H1 (cell line): Measurements from ENCODE around the gene SHISAL1. TPM values are rescaled to one million over a fixed set of nuclear protein-coding genes. Genes with fewer than 3 reads are reported as not detected.

Source experiments
- EP300 ChIP-seq, 2 experiments: IDR thresholded peaks; 1 replicate in 1 of 2; 2 replicates in 1 of 2; pipeline ENCODE4 v1.6.1; 2011 to 2012; ENCODE audit warnings: low read depth in 2 of 2, low read length in 2 of 2, mild to moderate bottlenecking in 2 of 2, borderline replicate concordance in 1 of 2, inconsistent platforms in 1 of 2, moderate library complexity in 1 of 2
- MAFK ChIP-seq: IDR thresholded peaks from 2 replicates; pipeline ENCODE4 v1.6.1; 2012; ENCODE audit warnings: low read depth, mild to moderate bottlenecking, improper control_type of control experiment, low read length
- RAD21 ChIP-seq, 2 experiments: IDR thresholded peaks in 1 of 2; conservative IDR thresholded peaks in 1 of 2; 2 replicates each; pipeline ENCODE4 v1.6.1; 2011; ENCODE audit warnings: low read depth in 2 of 2, low read length in 2 of 2, improper control_type of control experiment in 1 of 2, inconsistent platforms in 1 of 2, mild to moderate bottlenecking in 1 of 2, moderate library complexity in 1 of 2
- polyA plus RNA-seq, 7 experiments: library from polyadenylated mRNA; depleted of rRNA in 3 of 7; stranded (reverse) in 5 of 7; unstranded in 2 of 7; fragments of >200 nt in 5 of 7; fragments of 200-250 nt in 2 of 7; gene quantifications; 1 replicate in 5 of 7; 2 replicates in 1 of 7; 4 replicates in 1 of 7; pipeline versions ENCODE4 v1.2.1 to v1.2.3, GENCODE V29; 2011 to 2013; ENCODE audit warnings: missing spikeins in 2 of 7, mixed read lengths in 2 of 7
- total RNA-seq: library from RNA; stranded (reverse); fragmentation: NEBNext Ultra II Directional; extraction: Animal tissue kit (Norgen Biotek cat#: 25700); gene quantifications from 2 replicates; pipeline ENCODE4 v1.2.1, GENCODE V29; 2021
- TF ChIP-seq, protein P1 (sequence below): fragments of 300-600 bp; sonication (generic); IDR thresholded peaks from 2 replicates; pipeline ENCODE4 v1.7.1; 2012; ENCODE audit warnings: low read length, moderate library complexity, mild to moderate bottlenecking, inconsistent platforms; ENCODE audit not compliant: insufficient replicate concordance

The SHISAL1 gene
- total and polyA plus RNA-seq, 2 of the 8 experiments (the other 6 are each of a cell fraction or from before 2014, with no cell fraction given) = 3.7 to 5.8 TPM

DNA sequence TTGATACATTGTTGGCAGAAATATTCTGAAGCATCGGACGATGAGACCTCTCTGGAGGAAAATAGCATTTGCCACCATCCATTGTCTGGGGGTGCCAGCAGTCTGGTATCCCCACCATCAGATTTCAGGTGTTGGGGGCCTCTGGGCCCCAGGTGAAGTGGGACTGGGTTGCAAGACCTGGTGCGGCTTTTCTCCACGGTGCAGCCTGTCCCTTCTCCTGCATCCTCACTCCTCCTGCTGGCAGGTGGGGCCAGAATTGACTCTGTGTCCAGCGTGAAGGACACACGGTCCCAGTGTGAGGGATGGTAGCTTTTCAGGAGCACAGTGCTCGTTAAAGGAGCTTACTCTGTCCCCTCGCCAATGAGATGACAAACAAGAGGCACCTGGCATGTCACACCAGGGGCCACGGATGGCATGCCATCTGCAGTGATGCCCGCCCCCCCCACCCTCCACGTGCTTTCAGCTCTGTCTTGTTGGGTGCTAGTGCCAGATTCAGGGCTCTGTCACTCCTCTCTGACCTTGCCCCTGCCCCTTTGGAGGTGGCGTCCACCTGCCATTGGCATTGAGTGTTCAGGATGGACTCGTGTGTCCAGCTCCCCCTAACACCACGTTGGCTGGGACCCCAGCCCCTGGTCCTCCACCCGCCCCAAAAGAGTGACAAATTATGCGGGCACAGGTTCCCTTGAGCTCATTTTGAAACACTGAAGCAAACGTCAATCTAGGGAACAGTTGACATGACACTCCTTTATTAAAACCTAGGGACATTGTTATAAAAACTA lies 69.6 kb downstream of the SHISAL1 start (continued):
- TF ChIP-seq EP300 (IDR thresholded peaks at IDR 0.05; ENCODE audit: borderline replicate concordance in 1 of 2, low read depth in 2 of 2, low read length in 2 of 2) = no peak
- no peak; a peak in 1 of 4 replicates for TF ChIP-seq RAD21 (IDR thresholded peaks at IDR 0.05 in 1 of 2, conservative IDR thresholded peaks at IDR 0.05 in 1 of 2; ENCODE audit: low read depth in 2 of 2, low read length in 2 of 2)
- TF ChIP-seq, protein P1, sequence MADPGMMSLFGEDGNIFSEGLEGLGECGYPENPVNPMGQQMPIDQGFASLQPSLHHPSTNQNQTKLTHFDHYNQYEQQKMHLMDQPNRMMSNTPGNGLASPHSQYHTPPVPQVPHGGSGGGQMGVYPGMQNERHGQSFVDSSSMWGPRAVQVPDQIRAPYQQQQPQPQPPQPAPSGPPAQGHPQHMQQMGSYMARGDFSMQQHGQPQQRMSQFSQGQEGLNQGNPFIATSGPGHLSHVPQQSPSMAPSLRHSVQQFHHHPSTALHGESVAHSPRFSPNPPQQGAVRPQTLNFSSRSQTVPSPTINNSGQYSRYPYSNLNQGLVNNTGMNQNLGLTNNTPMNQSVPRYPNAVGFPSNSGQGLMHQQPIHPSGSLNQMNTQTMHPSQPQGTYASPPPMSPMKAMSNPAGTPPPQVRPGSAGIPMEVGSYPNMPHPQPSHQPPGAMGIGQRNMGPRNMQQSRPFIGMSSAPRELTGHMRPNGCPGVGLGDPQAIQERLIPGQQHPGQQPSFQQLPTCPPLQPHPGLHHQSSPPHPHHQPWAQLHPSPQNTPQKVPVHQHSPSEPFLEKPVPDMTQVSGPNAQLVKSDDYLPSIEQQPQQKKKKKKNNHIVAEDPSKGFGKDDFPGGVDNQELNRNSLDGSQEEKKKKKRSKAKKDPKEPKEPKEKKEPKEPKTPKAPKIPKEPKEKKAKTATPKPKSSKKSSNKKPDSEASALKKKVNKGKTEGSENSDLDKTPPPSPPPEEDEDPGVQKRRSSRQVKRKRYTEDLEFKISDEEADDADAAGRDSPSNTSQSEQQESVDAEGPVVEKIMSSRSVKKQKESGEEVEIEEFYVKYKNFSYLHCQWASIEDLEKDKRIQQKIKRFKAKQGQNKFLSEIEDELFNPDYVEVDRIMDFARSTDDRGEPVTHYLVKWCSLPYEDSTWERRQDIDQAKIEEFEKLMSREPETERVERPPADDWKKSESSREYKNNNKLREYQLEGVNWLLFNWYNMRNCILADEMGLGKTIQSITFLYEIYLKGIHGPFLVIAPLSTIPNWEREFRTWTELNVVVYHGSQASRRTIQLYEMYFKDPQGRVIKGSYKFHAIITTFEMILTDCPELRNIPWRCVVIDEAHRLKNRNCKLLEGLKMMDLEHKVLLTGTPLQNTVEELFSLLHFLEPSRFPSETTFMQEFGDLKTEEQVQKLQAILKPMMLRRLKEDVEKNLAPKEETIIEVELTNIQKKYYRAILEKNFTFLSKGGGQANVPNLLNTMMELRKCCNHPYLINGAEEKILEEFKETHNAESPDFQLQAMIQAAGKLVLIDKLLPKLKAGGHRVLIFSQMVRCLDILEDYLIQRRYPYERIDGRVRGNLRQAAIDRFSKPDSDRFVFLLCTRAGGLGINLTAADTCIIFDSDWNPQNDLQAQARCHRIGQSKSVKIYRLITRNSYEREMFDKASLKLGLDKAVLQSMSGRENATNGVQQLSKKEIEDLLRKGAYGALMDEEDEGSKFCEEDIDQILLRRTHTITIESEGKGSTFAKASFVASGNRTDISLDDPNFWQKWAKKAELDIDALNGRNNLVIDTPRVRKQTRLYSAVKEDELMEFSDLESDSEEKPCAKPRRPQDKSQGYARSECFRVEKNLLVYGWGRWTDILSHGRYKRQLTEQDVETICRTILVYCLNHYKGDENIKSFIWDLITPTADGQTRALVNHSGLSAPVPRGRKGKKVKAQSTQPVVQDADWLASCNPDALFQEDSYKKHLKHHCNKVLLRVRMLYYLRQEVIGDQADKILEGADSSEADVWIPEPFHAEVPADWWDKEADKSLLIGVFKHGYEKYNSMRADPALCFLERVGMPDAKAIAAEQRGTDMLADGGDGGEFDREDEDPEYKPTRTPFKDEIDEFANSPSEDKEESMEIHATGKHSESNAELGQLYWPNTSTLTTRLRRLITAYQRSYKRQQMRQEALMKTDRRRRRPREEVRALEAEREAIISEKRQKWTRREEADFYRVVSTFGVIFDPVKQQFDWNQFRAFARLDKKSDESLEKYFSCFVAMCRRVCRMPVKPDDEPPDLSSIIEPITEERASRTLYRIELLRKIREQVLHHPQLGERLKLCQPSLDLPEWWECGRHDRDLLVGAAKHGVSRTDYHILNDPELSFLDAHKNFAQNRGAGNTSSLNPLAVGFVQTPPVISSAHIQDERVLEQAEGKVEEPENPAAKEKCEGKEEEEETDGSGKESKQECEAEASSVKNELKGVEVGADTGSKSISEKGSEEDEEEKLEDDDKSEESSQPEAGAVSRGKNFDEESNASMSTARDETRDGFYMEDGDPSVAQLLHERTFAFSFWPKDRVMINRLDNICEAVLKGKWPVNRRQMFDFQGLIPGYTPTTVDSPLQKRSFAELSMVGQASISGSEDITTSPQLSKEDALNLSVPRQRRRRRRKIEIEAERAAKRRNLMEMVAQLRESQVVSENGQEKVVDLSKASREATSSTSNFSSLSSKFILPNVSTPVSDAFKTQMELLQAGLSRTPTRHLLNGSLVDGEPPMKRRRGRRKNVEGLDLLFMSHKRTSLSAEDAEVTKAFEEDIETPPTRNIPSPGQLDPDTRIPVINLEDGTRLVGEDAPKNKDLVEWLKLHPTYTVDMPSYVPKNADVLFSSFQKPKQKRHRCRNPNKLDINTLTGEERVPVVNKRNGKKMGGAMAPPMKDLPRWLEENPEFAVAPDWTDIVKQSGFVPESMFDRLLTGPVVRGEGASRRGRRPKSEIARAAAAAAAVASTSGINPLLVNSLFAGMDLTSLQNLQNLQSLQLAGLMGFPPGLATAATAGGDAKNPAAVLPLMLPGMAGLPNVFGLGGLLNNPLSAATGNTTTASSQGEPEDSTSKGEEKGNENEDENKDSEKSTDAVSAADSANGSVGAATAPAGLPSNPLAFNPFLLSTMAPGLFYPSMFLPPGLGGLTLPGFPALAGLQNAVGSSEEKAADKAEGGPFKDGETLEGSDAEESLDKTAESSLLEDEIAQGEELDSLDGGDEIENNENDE = no peak
- TF ChIP-seq MAFK = no peak
